H1 (cell line): ENCODE results near the gene CEP290.

ENCODE experiments used
- CHD1 ChIP-seq: IDR thresholded peaks from 2 replicates; pipeline ENCODE4 v1.6.1; 2012; ENCODE audit warnings: low read depth, low read length, improper control_type of control experiment
- CHD2 ChIP-seq: IDR thresholded peaks from 2 replicates; pipeline ENCODE4 v1.6.1; 2012; ENCODE audit warnings: low read length, improper control_type of control experiment
- CTCF ChIP-seq, 3 experiments: IDR thresholded peaks; 1 replicate in 2 of 3; 2 replicates in 1 of 3; pipeline versions ENCODE4 v1.5.1 to v1.6.1; 2011; ENCODE audit warnings: low read length in 3 of 3, mild to moderate bottlenecking in 3 of 3, inconsistent platforms in 2 of 3, low read depth in 1 of 3, moderate library complexity in 1 of 3; ENCODE audit not compliant: insufficient read depth in 1 of 3; ENCODE audit errors: control extremely low read depth in 1 of 3
- JUN ChIP-seq: IDR thresholded peaks from 2 replicates; pipeline ENCODE4 v1.6.1; 2011; ENCODE audit warnings: low read depth, mild to moderate bottlenecking, improper control_type of control experiment, low read length
- KDM5A ChIP-seq: fragments of 200-600 bp; IDR thresholded peaks from 2 replicates; pipeline ENCODE4 v1.7.1; 2012; ENCODE audit warnings: mild to moderate bottlenecking, low read length, inconsistent platforms, mixed read lengths
- POLR2AphosphoS5 ChIP-seq: IDR thresholded peaks from 2 replicates; pipeline ENCODE4 v1.6.1; 2011; ENCODE audit warnings: low read depth, low read length
- RAD21 ChIP-seq, 2 experiments: IDR thresholded peaks in 1 of 2; conservative IDR thresholded peaks in 1 of 2; 2 replicates each; pipeline ENCODE4 v1.6.1; 2011; ENCODE audit warnings: low read depth in 2 of 2, low read length in 2 of 2, improper control_type of control experiment in 1 of 2, inconsistent platforms in 1 of 2, mild to moderate bottlenecking in 1 of 2, moderate library complexity in 1 of 2
- RFX5 ChIP-seq: IDR thresholded peaks from 2 replicates; pipeline ENCODE4 v1.6.1; 2011; ENCODE audit warnings: low read depth, low read length, improper control_type of control experiment, borderline replicate concordance
- SP2 ChIP-seq: IDR thresholded peaks from 2 replicates; pipeline ENCODE4 v1.6.1; 2012; ENCODE audit warnings: mild to moderate bottlenecking, low read length, inconsistent platforms
- TBP ChIP-seq: IDR thresholded peaks from 2 replicates; pipeline ENCODE4 v1.6.1; 2011; ENCODE audit warnings: low read depth, low read length, improper control_type of control experiment

GRCh38 chr12:88181881-88182280 lies 40.0 kb upstream of the CEP290 start:
- TF ChIP-seq RFX5 (no peak), CTCF (IDR thresholded peaks at IDR 0.05; ENCODE audit: control extremely low read depth in 1 of 3, insufficient read depth in 1 of 3, low read depth in 1 of 3, low read length in 3 of 3) (no peak), RAD21 (IDR thresholded peaks at IDR 0.05 in 1 of 2, conservative IDR thresholded peaks at IDR 0.05 in 1 of 2; ENCODE audit: low read depth in 2 of 2, low read length in 2 of 2) (no peak), KDM5A (no peak), CHD2 (no peak), JUN (no peak), TBP (no peak), POLR2AphosphoS5 (no peak), CHD1 (no peak), SP2 (no peak)
